Trophoblast cell (in vitro differentiated cells and primary cell): ENCODE data around the gene TAC1.

Experiments used
- DNase-seq, 2 donors: peaks; one replicate each; pipeline ENCODE4 v3.0.0-alpha.2; 2016
- H2AFZ ChIP-seq: 2 replicates; pipeline ENCODE4 v1.6.1; 2013; ENCODE audit warnings: low read length, moderate library complexity, mild to moderate bottlenecking; ENCODE audit not compliant: insufficient read depth, poor library complexity
- H2AK5ac ChIP-seq: 2 replicates; pipeline ENCODE4 v1.6.1; 2013; ENCODE audit warnings: mild to moderate bottlenecking, low read length
- H2BK120ac ChIP-seq: 2 replicates; pipeline ENCODE4 v1.6.1; 2013; ENCODE audit warnings: low read length, mild to moderate bottlenecking, moderate library complexity; ENCODE audit not compliant: insufficient read depth, poor library complexity
- H2BK12ac ChIP-seq: 2 replicates; pipeline ENCODE4 v1.6.1; 2013; ENCODE audit warnings: mild to moderate bottlenecking, low read length, moderate library complexity
- H2BK5ac ChIP-seq: 2 replicates; pipeline ENCODE4 v1.6.1; 2013; ENCODE audit warnings: low read length, low read depth, moderate library complexity, mild to moderate bottlenecking; ENCODE audit not compliant: poor library complexity
- H3K14ac ChIP-seq: 2 replicates; pipeline ENCODE4 v1.6.1; 2013; ENCODE audit warnings: mild to moderate bottlenecking, low read length
- H3K18ac ChIP-seq: 2 replicates; pipeline ENCODE4 v1.6.1; 2013; ENCODE audit warnings: mild to moderate bottlenecking, low read length
- H3K23ac ChIP-seq: 2 replicates; pipeline ENCODE4 v1.6.1; 2013; ENCODE audit warnings: low read length
- H3K27ac ChIP-seq: 2 replicates; pipeline ENCODE4 v1.5.1; 2013; ENCODE audit warnings: low read depth, mild to moderate bottlenecking, inconsistent platforms, low read length, moderate library complexity
- H3K27me3 ChIP-seq: 2 replicates; pipeline ENCODE4 v1.6.1; 2013; ENCODE audit warnings: inconsistent platforms, mild to moderate bottlenecking, low read length, moderate library complexity; ENCODE audit not compliant: insufficient read depth
- H3K36me3 ChIP-seq, 2 experiments: 1 replicate in 1 of 2; 2 replicates in 1 of 2; pipeline ENCODE4 v1.6.1; 2013; ENCODE audit warnings: low read length in 2 of 2, mild to moderate bottlenecking in 2 of 2, moderate library complexity in 1 of 2; ENCODE audit not compliant: insufficient read depth in 2 of 2, control insufficient read depth in 1 of 2
- H3K4ac ChIP-seq: 2 replicates; pipeline ENCODE4 v1.6.1; 2013; ENCODE audit warnings: low read depth, mild to moderate bottlenecking, low read length, moderate library complexity
- H3K4me1 ChIP-seq, 2 experiments: 1 replicate in 1 of 2; 2 replicates in 1 of 2; pipeline ENCODE4 v1.6.1; 2013; ENCODE audit warnings: low read length in 2 of 2, mild to moderate bottlenecking in 2 of 2, moderate library complexity in 1 of 2; ENCODE audit not compliant: insufficient read depth in 2 of 2, control insufficient read depth in 1 of 2
- H3K4me2 ChIP-seq: 2 replicates; pipeline ENCODE4 v1.6.1; 2013; ENCODE audit warnings: inconsistent platforms, mild to moderate bottlenecking, low read length, moderate library complexity
- H3K4me3 ChIP-seq: 2 replicates; pipeline ENCODE4 v1.5.1; 2013; ENCODE audit warnings: mild to moderate bottlenecking, low read depth, low read length, inconsistent platforms
- H3K79me1 ChIP-seq: one replicate; pipeline ENCODE4 v1.6.1; 2013; ENCODE audit warnings: low read length
- H3K79me2 ChIP-seq: 2 replicates; pipeline ENCODE4 v1.6.1; 2013; ENCODE audit warnings: low read length, mild to moderate bottlenecking; ENCODE audit not compliant: control insufficient read depth, insufficient read depth, poor library complexity
- H3K9ac ChIP-seq: 2 replicates; pipeline ENCODE4 v1.6.1; 2013; ENCODE audit warnings: mild to moderate bottlenecking, low read length
- H3K9me3 ChIP-seq: 2 replicates; pipeline ENCODE4 v1.6.1; 2013; ENCODE audit warnings: low read depth, mild to moderate bottlenecking, control low read depth, inconsistent platforms, low read length; ENCODE audit not compliant: insufficient read depth
- H4K12ac ChIP-seq: 2 replicates; pipeline ENCODE4 v1.6.1; 2013; ENCODE audit warnings: low read depth, mild to moderate bottlenecking, low read length, moderate library complexity
- H4K8ac ChIP-seq: 2 replicates; pipeline ENCODE4 v1.6.1; 2013; ENCODE audit warnings: low read depth, mild to moderate bottlenecking, low read length, moderate library complexity
- H4K91ac ChIP-seq: one replicate; pipeline ENCODE4 v1.6.1; 2013; ENCODE audit warnings: low read depth, mild to moderate bottlenecking, low read length, moderate library complexity
- WGBS: extraction: QIAGEN DNeasy Blood & Tissue Kit; methylation state at CpG from one replicate; pipeline ENCODE4 v1.1.7; 2013; ENCODE audit warnings: missing lambda C conversion rate; ENCODE audit not compliant: insufficient read length, insufficient coverage; ENCODE audit errors: extremely low coverage; 5-methylcytosine and 5-hydroxymethylcytosine counted together

The TAC1 gene

GRCh38 chr7:97697396-97697795 lies 34.5 kb upstream of the TAC1 start:
- Histone ChIP-seq H4K91ac (no peak overlapping the region), H3K27ac (no peak overlapping the region), H4K12ac (no peak overlapping the region), H3K79me1 (no peaks in the 10 kb centered on the region), H3K18ac (no peak overlapping the region), H2BK120ac (no peak overlapping the region), H3K4me1 (no peaks in the 10 kb centered on the region), H3K79me2 (no peaks in the 10 kb centered on the region), H3K4me2 (no peak overlapping the region), H3K9ac (no peak overlapping the region), H3K27me3 (no peaks in the 10 kb centered on the region), H4K8ac (no peak overlapping the region), H2AK5ac (no peak overlapping the region), H3K9me3 (no peaks in the 10 kb centered on the region), H3K14ac (no peak overlapping the region), H2BK5ac (no peak overlapping the region), H2BK12ac (no peak overlapping the region), H2AFZ (no peak overlapping the region), H3K23ac (no peak overlapping the region), H3K36me3 (no peaks in the 10 kb centered on the region), H3K4ac (no peak overlapping the region), H3K4me3 (no peak overlapping the region)
- no peak for DNase-seq

DNA sequence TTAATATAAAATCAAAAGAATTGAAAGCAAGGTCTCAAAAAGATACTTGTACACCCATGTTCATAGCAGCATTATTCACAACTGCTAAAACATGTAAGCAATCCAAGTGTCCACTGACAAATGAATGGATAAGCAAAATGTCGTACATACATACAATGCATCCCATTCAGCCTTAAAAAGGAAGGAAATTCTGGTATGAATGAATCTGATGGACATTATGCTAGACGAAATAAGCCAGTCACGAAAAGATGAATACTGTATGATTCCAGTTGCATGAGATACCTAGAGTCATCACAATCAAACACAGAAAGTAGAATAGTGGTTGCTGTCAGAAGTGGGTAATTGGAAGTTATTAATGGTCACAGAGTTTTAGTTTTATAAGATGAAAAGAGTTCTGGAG lies 9.5 kb upstream of the TAC1 start:
- Histone ChIP-seq H3K79me1 (no peaks in the 10 kb centered on the region), H3K9me3 (no peaks in the 10 kb centered on the region), H3K23ac (no peak overlapping the region), H4K8ac (no peak overlapping the region), H3K18ac (no peak overlapping the region), H3K36me3 (no peaks in the 10 kb centered on the region), H3K4me1 (no peaks in the 10 kb centered on the region), H3K79me2 (no peaks in the 10 kb centered on the region), H2BK12ac (no peak overlapping the region), H2BK120ac (no peak overlapping the region), H3K9ac (no peak overlapping the region), H3K4ac (no peak overlapping the region), H3K4me2 (no peak overlapping the region), H3K27me3 (no peaks in the 10 kb centered on the region), H3K4me3 (no peak overlapping the region), H2AK5ac (no peak overlapping the region), H3K14ac (no peak overlapping the region), H3K27ac (no peak overlapping the region), H2AFZ (no peak overlapping the region), H2BK5ac (no peak overlapping the region), H4K12ac (no peak overlapping the region), H4K91ac (no peak overlapping the region)
- no peak for DNase-seq
- no CpG with 5 or more reads among the region's 3 CpGs for WGBS

DNA sequence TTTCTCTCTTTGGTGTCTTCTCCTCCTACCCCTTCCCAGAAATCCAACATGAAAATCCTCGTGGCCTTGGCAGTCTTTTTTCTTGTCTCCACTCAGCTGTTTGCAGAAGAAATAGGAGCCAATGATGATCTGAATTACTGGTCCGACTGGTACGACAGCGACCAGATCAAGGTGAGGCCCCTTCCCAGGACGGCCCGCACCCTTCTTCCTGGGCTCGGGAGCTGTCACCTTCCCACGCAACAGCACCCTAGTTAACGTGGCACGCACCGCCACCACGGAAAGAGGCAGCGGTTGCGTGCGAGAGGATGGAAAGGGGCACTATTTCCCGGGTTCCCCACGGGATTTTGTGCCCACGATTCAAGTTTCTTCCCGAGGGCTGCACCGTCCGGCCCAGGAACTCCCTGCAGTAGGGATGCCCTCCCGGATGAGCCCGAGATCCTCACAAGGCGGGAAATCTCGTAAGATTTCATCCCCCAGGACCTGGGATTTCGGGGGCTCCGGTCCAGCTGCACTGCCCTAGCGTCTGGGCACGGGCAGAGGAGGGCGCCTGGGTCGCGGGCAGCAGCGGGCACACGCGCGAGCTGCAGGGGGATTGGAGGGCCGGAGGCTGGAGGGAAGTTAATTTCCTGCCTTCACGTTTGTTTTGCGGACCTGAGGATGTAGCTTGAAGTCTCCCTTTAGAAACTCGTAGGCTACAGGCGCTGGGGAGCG lies 834 bp downstream of the TAC1 start:
- no peaks in the 10 kb centered on the region for H3K79me1 ChIP-seq
- H3K36me3 ChIP-seq, result no peaks in the 10 kb centered on the region
- DNase-seq, result no peak
- H3K4me3 ChIP-seq, result peak overlapping the region; percentile 41
- H2AK5ac ChIP-seq, result no peak overlapping the region
- no peak overlapping the region for H4K91ac ChIP-seq
- no peak overlapping the region for H3K14ac ChIP-seq
- H3K18ac ChIP-seq, result no peak overlapping the region
- H3K27ac ChIP-seq, result no peak overlapping the region
- H3K4ac ChIP-seq, result no peak overlapping the region
- H2AFZ ChIP-seq, result no peak overlapping the region
- H3K79me2 ChIP-seq, result no peaks in the 10 kb centered on the region
- peaks cover 29% of the 10 kb centered on the region for H3K27me3 ChIP-seq
- peaks cover 5% of the 10 kb centered on the region for H3K9me3 ChIP-seq
- no peak overlapping the region for H2BK12ac ChIP-seq
- no peak overlapping the region for H4K12ac ChIP-seq
- H3K4me1 ChIP-seq, result peaks cover 8 to 13% of the 10 kb centered on the region in 2 experiments
- no peak overlapping the region for H2BK5ac ChIP-seq
- H2BK120ac ChIP-seq, result no peak overlapping the region
- H4K8ac ChIP-seq, result no peak overlapping the region
- H3K23ac ChIP-seq, result no peak overlapping the region
- no CpG with 5 or more reads among the region's 42 CpGs for WGBS
- peak overlapping the region; percentile 64 for H3K4me2 ChIP-seq
- no peak overlapping the region for H3K9ac ChIP-seq

GRCh38 chr7:97733276-97734161 lies 1.6 kb downstream of the TAC1 start:
- Histone ChIP-seq H4K12ac (no peak overlapping the region), H2BK5ac (no peak overlapping the region), H2BK12ac (no peak overlapping the region), H3K4me2 (peak overlapping the region; percentile 64), H3K79me1 (no peaks in the 10 kb centered on the region), H3K9ac (no peak overlapping the region), H3K4ac (no peak overlapping the region), H3K18ac (no peak overlapping the region), H2AK5ac (no peak overlapping the region), H3K27me3 (peaks cover 29% of the 10 kb centered on the region), H4K8ac (no peak overlapping the region), H3K4me1 (peaks cover 8 to 13% of the 10 kb centered on the region in 2 experiments), H3K14ac (no peak overlapping the region), H3K9me3 (peaks cover 5% of the 10 kb centered on the region), H3K79me2 (no peaks in the 10 kb centered on the region), H2BK120ac (no peak overlapping the region), H3K27ac (no peak overlapping the region), H3K4me3 (no peak overlapping the region), H2AFZ (peak overlapping the region; percentile 23), H3K23ac (no peak overlapping the region), H4K91ac (no peak overlapping the region), H3K36me3 (no peaks in the 10 kb centered on the region)
- DNase-seq, result no peak
- no CpG with 5 or more reads among the region's 59 CpGs for WGBS
